ENCODE results near the gene SARNP. TPM values are rescaled to one million over a fixed set of nuclear protein-coding genes. Genes with fewer than 3 reads are reported as not detected.

The SARNP gene
- total and polyA plus RNA-seq, 9 of the 15 experiments (the other 6 are each of a cell fraction or from before 2014, with no cell fraction given) = 70.1 to 400 (median 198) TPM

GRCh38 chr12:55715833-55716581 lies 101.5 kb downstream of the SARNP start, which contains the start of gene BLOC1S1 (continued):
- TF ChIP-seq FOXO4 (CRISPR knock-in tag; IDR thresholded peaks at IDR 0.05) (no peak), TAL1 (IDR thresholded peaks at IDR 0.05) (no peak), PKNOX1 (IDR thresholded peaks at IDR 0.05) (peak; percentile 28; the same call in 1 of the 2 replicates), ELF2 (CRISPR knock-in tag; IDR thresholded peaks at IDR 0.05) (peak; percentile 85), ZNF121 (CRISPR knock-in tag; conservative IDR thresholded peaks at IDR 0.05) (no peak), PURB (CRISPR knock-in tag; IDR thresholded peaks at IDR 0.05; ENCODE audit: low read depth) (no peak), ZSCAN29 (IDR thresholded peaks at IDR 0.05) (no peak), ZNF785 (CRISPR knock-in tag; IDR thresholded peaks at IDR 0.05) (no peak), DMBX1 (CRISPR knock-in tag; IDR thresholded peaks at IDR 0.05; ENCODE audit: borderline replicate concordance) (peak; percentile 65; the same call in 1 of the 2 replicates), SLC30A9 (CRISPR knock-in tag; IDR thresholded peaks at IDR 0.05) (no peak), BRCA1 (IDR thresholded peaks at IDR 0.05) (no peak), BRCA1 (CRISPR knock-in tag; IDR thresholded peaks at IDR 0.05) (no peak), BDP1 (IDR thresholded peaks at IDR 0.05; ENCODE audit: insufficient read depth, insufficient read length) (no peak), ZKSCAN1 (IDR thresholded peaks at IDR 0.05; ENCODE audit: low read depth, low read length) (peak; percentile 43; the same call in 1 of the 2 replicates), HLTF (IDR thresholded peaks at IDR 0.05) (0 out of 2 replicates have a peak, but pooled peaks have one; percentile 62), SAFB2 (IDR thresholded peaks at IDR 0.05; ENCODE audit: borderline replicate concordance, low read depth, low read length, severe bottlenecking) (no peak), CXXC5 (CRISPR knock-in tag; IDR thresholded peaks at IDR 0.05) (peak; percentile 88), ZNF253 (CRISPR knock-in tag; conservative IDR thresholded peaks at IDR 0.05) (no peak), ZNF41 (CRISPR knock-in tag; conservative IDR thresholded peaks at IDR 0.05) (no peak), ZNF57 (CRISPR knock-in tag; IDR thresholded peaks at IDR 0.05) (no peak), BCLAF1 (IDR thresholded peaks at IDR 0.05; ENCODE audit: borderline replicate concordance in 1 of 2, control insufficient read depth in 1 of 2, low read depth in 2 of 2, low read length in 1 of 2) (no peak), MCM2 (IDR thresholded peaks at IDR 0.05; ENCODE audit: low read depth) (no peak)

All from K562 (cell line).